ENCODE results near the gene NDUFS7. TPM values are rescaled to one million over a fixed set of nuclear protein-coding genes. Genes with fewer than 3 reads are reported as not detected.

NDUFS7 gene
- total RNA-seq, 4 donors from 2014 or later = 124 to 191 (median 165) TPM

DNA sequence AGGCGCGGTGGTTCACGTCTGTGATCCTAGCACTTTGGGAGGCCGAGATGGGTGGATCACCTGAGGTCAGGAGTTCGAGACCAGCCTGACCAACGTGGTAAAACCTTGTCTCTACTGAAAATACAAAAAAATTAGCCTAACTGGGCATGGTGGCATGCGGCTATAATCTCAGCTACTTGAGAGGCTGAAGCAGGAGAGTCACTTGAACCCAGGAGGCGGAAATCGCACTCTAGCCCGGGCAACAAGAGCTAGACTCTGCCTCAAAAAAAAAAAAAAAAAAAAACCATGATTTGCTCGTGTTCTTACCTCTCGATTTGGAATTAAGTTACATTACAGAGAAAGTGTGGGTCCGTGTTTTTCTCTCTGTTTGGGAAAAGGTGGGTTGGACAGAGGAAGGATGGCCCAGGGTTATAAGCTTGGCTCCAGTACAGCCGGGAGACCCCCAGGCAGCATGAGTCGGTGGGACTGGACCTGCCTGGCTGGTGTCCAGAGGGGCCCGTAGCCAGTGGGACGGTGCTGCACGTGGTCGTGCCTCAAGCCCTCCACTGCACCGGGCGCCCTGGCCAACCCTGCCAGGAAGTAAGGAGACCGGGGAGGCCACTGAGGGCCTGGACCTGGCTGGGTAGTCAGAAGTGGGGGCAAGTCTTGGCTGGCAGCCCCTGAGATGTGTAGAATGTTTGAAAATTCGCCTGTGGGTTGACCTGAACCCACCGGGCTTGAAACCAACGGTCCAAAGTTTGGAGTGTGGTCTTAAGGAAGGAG, 58.2 kb downstream of the NDUFS7 start:
- Histone ChIP-seq H3K9me3 (no peaks in the 10 kb centered on the region), H3K4me3 (no peak overlapping the region), H3K4me1 (peaks cover 44 to 77% (median 48%) of the 10 kb centered on the region in 3 donors), H3K36me3 (peaks cover 25 to 38% (median 25%) of the 10 kb centered on the region in 3 donors), H3K27ac (no peak overlapping the region), H3K27me3 (peaks cover 5 to 17% (median 9%) of the 10 kb centered on the region in 4 donors)
- WGBS, 2 donors = 76 to 77% methylated on average over 17 to 20 of the region's 25 CpGs
- no peak for TF ChIP-seq POLR2A (IDR thresholded peaks at IDR 0.05)
- TF ChIP-seq, protein P1, sequence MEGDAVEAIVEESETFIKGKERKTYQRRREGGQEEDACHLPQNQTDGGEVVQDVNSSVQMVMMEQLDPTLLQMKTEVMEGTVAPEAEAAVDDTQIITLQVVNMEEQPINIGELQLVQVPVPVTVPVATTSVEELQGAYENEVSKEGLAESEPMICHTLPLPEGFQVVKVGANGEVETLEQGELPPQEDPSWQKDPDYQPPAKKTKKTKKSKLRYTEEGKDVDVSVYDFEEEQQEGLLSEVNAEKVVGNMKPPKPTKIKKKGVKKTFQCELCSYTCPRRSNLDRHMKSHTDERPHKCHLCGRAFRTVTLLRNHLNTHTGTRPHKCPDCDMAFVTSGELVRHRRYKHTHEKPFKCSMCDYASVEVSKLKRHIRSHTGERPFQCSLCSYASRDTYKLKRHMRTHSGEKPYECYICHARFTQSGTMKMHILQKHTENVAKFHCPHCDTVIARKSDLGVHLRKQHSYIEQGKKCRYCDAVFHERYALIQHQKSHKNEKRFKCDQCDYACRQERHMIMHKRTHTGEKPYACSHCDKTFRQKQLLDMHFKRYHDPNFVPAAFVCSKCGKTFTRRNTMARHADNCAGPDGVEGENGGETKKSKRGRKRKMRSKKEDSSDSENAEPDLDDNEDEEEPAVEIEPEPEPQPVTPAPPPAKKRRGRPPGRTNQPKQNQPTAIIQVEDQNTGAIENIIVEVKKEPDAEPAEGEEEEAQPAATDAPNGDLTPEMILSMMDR (IDR thresholded peaks at IDR 0.05) = no peak
- no peak for DNase-seq
- intact Hi-C loops (cut with DNase I) = no loop called here

Other genes with a start within 250 kb of the NDUFS7 start
- 10 to 100 TPM; 31.3 to 84.3 (median 68.3) TPM for gene SBNO2, start 209.6 kb upstream of the NDUFS7 start, total RNA-seq
- 10 to 100 TPM; 59.3 to 68.5 (median 61.6) TPM for gene STK11, start 178.1 kb upstream of the NDUFS7 start, total RNA-seq
- gene CBARP, start 145.9 kb upstream of the NDUFS7 start, total RNA-seq = 1 to 10 TPM in 3 of 4 donors, under 1 TPM in 1; 0.38 to 1.6 (median 1.2) TPM
- gene ATP5F1D, start 142.2 kb upstream of the NDUFS7 start, total RNA-seq = 100 to 1,000 TPM in 3 of 4 donors, 10 to 100 TPM in 1; 83.4 to 171 (median 132) TPM
- gene MIDN, start 135.3 kb upstream of the NDUFS7 start, total RNA-seq = 10 to 100 TPM; 12.4 to 65.0 (median 40.4) TPM
- gene CIRBP, start 114.6 kb upstream of the NDUFS7 start, total RNA-seq = 100 to 1,000 TPM; 116 to 415 (median 238) TPM
- gene FAM174C, start 108.4 kb upstream of the NDUFS7 start, total RNA-seq = 10 to 100 TPM; 31.5 to 69.8 (median 50.5) TPM
- not detected for gene EFNA2, start 98.0 kb upstream of the NDUFS7 start, total RNA-seq
- gene GAMT, start 17.6 kb downstream of the NDUFS7 start, total RNA-seq = 10 to 100 TPM in 3 of 4 donors, 1 to 10 TPM in 1; 2.4 to 40.0 (median 13.1) TPM
- 10 to 100 TPM; 60.2 to 76.0 (median 69.0) TPM for gene DAZAP1, start 23.7 kb downstream of the NDUFS7 start, total RNA-seq
- 1,000 to 10,000 TPM; 2,502 to 3,774 (median 3,129) TPM for gene RPS15, start 54.5 kb downstream of the NDUFS7 start, total RNA-seq
- under 1 TPM in 1 of 4 donors, not detected in 3; under 0.01 TPM for gene APC2, start 66.2 kb downstream of the NDUFS7 start, total RNA-seq
- 10 to 100 TPM; 17.8 to 24.5 (median 23.0) TPM for gene C19orf25, start 95.3 kb downstream of the NDUFS7 start, total RNA-seq
- gene PCSK4, start 106.4 kb downstream of the NDUFS7 start, total RNA-seq = 1 to 10 TPM in 2 of 4 donors, under 1 TPM in 2; 0.35 to 5.5 (median 1.1) TPM
- 10 to 100 TPM in 2 of 4 donors, 1 to 10 TPM in 2; 5.7 to 13.8 (median 9.4) TPM for gene REEP6, start 107.3 kb downstream of the NDUFS7 start, total RNA-seq
- gene ADAMTSL5, start 129.1 kb downstream of the NDUFS7 start, total RNA-seq = 10 to 100 TPM; 13.5 to 20.8 (median 18.8) TPM
- gene PLK5, start 140.2 kb downstream of the NDUFS7 start, total RNA-seq = under 1 TPM in 2 of 4 donors, not detected in 2; 0.19 to 0.66 TPM
- gene MEX3D, start 184.4 kb downstream of the NDUFS7 start, total RNA-seq = 10 to 100 TPM; 21.4 to 26.6 (median 23.0) TPM
- gene MBD3, start 209.0 kb downstream of the NDUFS7 start, total RNA-seq = 10 to 100 TPM; 74.8 to 87.9 (median 84.3) TPM
- gene UQCR11, start 221.6 kb downstream of the NDUFS7 start, total RNA-seq = 10 to 100 TPM; 47.1 to 74.4 (median 59.1) TPM

Measured in esophagus squamous epithelium (tissue), 5 donors.